Liver (tissue), 3 donors: ENCODE data around the gene PRKN.

Experiments
- EGR1 ChIP-seq, 2 donors: IDR thresholded peaks; 2 replicates each; pipeline ENCODE4 v1.6.1; 2016 to 2018; ENCODE audit warnings: antibody characterized with exemption in 2 of 2, low read depth in 2 of 2
- FOXA2 ChIP-seq: IDR thresholded peaks from 2 replicates; pipeline ENCODE4 v1.6.1; 2016; ENCODE audit warnings: antibody characterized with exemption
- GABPA ChIP-seq, 2 donors: IDR thresholded peaks in 1 of 2; conservative IDR thresholded peaks in 1 of 2; 2 replicates each; pipeline ENCODE4 v1.6.1; 2016; ENCODE audit warnings: antibody characterized with exemption in 2 of 2, mild to moderate bottlenecking in 1 of 2, moderate library complexity in 1 of 2
- HNF4A ChIP-seq, 2 donors: conservative IDR thresholded peaks; 2 replicates each; pipeline ENCODE4 v1.6.1; 2016; ENCODE audit warnings: antibody characterized with exemption in 2 of 2, mild to moderate bottlenecking in 2 of 2
- JUND ChIP-seq, 2 donors: IDR thresholded peaks; 2 replicates each; pipeline ENCODE4 v1.6.1; 2016; ENCODE audit warnings: antibody characterized with exemption in 2 of 2
- NR2F2 ChIP-seq: IDR thresholded peaks from 2 replicates; pipeline ENCODE4 v1.6.1; 2016; ENCODE audit warnings: antibody characterized with exemption
- RAD21 ChIP-seq, 2 donors: IDR thresholded peaks; 2 replicates each; pipeline ENCODE4 v1.6.1; 2016; ENCODE audit warnings: antibody characterized with exemption in 2 of 2, mild to moderate bottlenecking in 2 of 2
- RXRA ChIP-seq, 2 donors: IDR thresholded peaks; 2 replicates each; pipeline ENCODE4 v1.6.1; 2017 to 2018; ENCODE audit warnings: antibody characterized with exemption in 2 of 2, mild to moderate bottlenecking in 1 of 2
- SP1 ChIP-seq: IDR thresholded peaks from 2 replicates; pipeline ENCODE4 v1.6.1; 2018; ENCODE audit warnings: antibody characterized with exemption, mild to moderate bottlenecking
- TAF1 ChIP-seq: conservative IDR thresholded peaks from 2 replicates; pipeline ENCODE4 v1.6.1; 2016; ENCODE audit warnings: antibody characterized with exemption, mild to moderate bottlenecking
- YY1 ChIP-seq: IDR thresholded peaks from 2 replicates; pipeline ENCODE4 v1.6.1; 2016; ENCODE audit warnings: antibody characterized with exemption, mild to moderate bottlenecking
- TF ChIP-seq, protein P1 (sequence below): fragments of 150-350 bp; IDR thresholded peaks from 2 replicates; pipeline ENCODE4 v1.5.1; 2017; ENCODE audit warnings: improper control_type of control experiment, low read depth, low read length; ENCODE audit not compliant: missing input control
- TF ChIP-seq, protein P2 (sequence below): IDR thresholded peaks from 2 replicates; pipeline ENCODE4 v1.6.1; 2016; ENCODE audit warnings: antibody characterized with exemption
- TF ChIP-seq, protein P3 (sequence below): IDR thresholded peaks from 2 replicates; pipeline ENCODE4 v1.6.1; 2016; ENCODE audit warnings: antibody characterized with exemption
- donor health status: healthy.
- donor health status: healthy.

DNA sequence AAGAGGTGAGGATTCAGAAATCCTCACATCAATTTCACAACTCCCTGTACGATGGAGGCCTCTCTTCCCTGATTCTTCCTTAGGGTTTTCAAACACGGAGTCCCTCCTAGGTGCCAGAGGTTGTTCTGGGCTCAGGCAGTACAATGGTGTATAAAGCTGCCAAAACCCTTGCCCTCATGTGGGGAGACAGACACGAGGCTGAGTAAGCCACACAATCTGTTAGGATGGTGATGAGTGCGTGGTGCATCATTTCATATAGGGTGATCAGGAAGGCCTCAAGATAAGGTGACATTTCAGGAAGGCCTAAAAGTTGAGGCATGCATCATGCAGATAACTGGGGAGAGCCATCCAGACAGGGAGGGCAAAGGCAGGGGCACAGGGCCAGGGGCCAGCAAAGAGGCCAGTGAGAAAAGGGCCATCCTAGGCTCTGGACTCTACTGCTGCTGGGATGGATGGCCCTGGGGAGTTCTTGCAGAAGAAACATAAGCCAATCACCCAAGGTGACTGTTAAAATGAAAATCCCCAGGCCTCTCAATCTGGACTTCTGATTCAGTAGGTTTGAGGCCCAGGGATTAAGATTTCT is 186.5 kb downstream of the PRKN start:
- no peak for TF ChIP-seq EGR1 (IDR thresholded peaks at IDR 0.05; ENCODE audit: low read depth in 2 of 2)
- TF ChIP-seq, protein P1, sequence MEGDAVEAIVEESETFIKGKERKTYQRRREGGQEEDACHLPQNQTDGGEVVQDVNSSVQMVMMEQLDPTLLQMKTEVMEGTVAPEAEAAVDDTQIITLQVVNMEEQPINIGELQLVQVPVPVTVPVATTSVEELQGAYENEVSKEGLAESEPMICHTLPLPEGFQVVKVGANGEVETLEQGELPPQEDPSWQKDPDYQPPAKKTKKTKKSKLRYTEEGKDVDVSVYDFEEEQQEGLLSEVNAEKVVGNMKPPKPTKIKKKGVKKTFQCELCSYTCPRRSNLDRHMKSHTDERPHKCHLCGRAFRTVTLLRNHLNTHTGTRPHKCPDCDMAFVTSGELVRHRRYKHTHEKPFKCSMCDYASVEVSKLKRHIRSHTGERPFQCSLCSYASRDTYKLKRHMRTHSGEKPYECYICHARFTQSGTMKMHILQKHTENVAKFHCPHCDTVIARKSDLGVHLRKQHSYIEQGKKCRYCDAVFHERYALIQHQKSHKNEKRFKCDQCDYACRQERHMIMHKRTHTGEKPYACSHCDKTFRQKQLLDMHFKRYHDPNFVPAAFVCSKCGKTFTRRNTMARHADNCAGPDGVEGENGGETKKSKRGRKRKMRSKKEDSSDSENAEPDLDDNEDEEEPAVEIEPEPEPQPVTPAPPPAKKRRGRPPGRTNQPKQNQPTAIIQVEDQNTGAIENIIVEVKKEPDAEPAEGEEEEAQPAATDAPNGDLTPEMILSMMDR: no peak
- no peak for TF ChIP-seq RAD21 (IDR thresholded peaks at IDR 0.05)
- TF ChIP-seq TAF1: no peak
- TF ChIP-seq, protein P2, sequence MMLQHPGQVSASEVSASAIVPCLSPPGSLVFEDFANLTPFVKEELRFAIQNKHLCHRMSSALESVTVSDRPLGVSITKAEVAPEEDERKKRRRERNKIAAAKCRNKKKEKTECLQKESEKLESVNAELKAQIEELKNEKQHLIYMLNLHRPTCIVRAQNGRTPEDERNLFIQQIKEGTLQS: no peak
- TF ChIP-seq FOXA2: no peak
- TF ChIP-seq, protein P3, sequence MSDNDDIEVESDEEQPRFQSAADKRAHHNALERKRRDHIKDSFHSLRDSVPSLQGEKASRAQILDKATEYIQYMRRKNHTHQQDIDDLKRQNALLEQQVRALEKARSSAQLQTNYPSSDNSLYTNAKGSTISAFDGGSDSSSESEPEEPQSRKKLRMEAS: no peak
- TF ChIP-seq RXRA (IDR thresholded peaks at IDR 0.05): no peak
- no peak for TF ChIP-seq HNF4A (conservative IDR thresholded peaks at IDR 0.05)
- TF ChIP-seq SP1: no peak
- no peak for TF ChIP-seq YY1
- TF ChIP-seq NR2F2: no peak
- no peak for TF ChIP-seq JUND (IDR thresholded peaks at IDR 0.05)
- no peak for TF ChIP-seq GABPA (IDR thresholded peaks at IDR 0.05 in 1 of 2, conservative IDR thresholded peaks at IDR 0.05 in 1 of 2)
